Cardiac muscle cell (in vitro differentiated cells and primary cell): ENCODE results near the gene NPY5R. TPM values are rescaled to one million over a fixed set of nuclear protein-coding genes. Genes with fewer than 3 reads are reported as not detected.

Experiments
- DNase-seq, 2 donors: peaks; one replicate each; pipeline versions ENCODE4 v3.0.0 to v3.0.0-alpha.2; 2010 to 2017; ENCODE audit warnings: low read depth in 1 of 2, low spot score in 1 of 2
- H3K27ac ChIP-seq: fragments of 200-600 bp; sonication (generic); 2 replicates; pipeline ENCODE4 v1.5.1; 2016
- H3K27me3 ChIP-seq: fragments of 200-600 bp; sonication (generic); 2 replicates; pipeline ENCODE4 v1.6.0; 2016; ENCODE audit warnings: control low read depth
- H3K36me3 ChIP-seq: fragments of 200-600 bp; sonication (generic); 2 replicates; pipeline ENCODE4 v1.5.1; 2016; ENCODE audit warnings: control low read depth
- H3K4me1 ChIP-seq: fragments of 200-600 bp; sonication (generic); 2 replicates; pipeline ENCODE4 v1.8.1; 2017; ENCODE audit warnings: low read depth, mild to moderate bottlenecking, mixed run types
- H3K4me3 ChIP-seq: fragments of 200-600 bp; sonication (generic); 2 replicates; pipeline ENCODE4 v1.5.1; 2016; ENCODE audit warnings: mild to moderate bottlenecking
- H3K9me3 ChIP-seq: fragments of 200-600 bp; sonication (generic); 2 replicates; pipeline ENCODE4 v1.5.1; 2017; ENCODE audit warnings: low read depth, mild to moderate bottlenecking, control low read depth
- polyA plus RNA-seq: library from polyadenylated mRNA; unstranded; fragments of >200 nt; fragmentation: Nextera tagmentation; extraction: Ambion mirVana; gene quantifications from 2 replicates; pipeline ENCODE4 v1.2.1, GENCODE V29; 2016
- total RNA-seq: library from RNA; depleted of rRNA; stranded (reverse); fragments of >200 nt; gene quantifications from 2 replicates; pipeline ENCODE4 v1.2.3, GENCODE V29; 2016
- TF ChIP-seq, protein P1 (sequence below): IDR thresholded peaks from 2 replicates; pipeline ENCODE4 v1.5.1; 2012; ENCODE audit warnings: low read depth, mild to moderate bottlenecking, low read length

Gene NPY5R
- total and polyA plus RNA-seq, 2 experiments from 2014 or later, result 6.9 to 15.2 TPM

DNA sequence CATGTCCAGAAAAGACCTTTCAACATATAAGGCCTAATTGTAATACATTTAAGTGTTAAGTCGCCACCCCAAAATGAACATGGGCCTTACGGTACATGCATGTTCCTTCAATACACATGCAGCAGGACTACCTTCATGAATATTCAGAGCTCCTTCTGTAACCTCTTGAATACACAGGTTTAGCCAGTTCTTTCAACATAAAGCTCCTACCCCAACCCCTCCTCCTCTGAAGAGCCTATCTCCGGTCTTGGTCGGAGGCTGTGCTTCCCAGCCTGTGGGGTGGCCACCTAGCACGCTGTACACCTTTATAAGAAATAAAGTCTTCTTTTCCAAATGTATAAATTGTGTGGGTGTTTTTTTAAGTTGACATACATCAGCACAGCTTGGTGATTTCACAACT, 28.3 kb downstream of the NPY5R start:
- H3K36me3 ChIP-seq, result no peaks in the 10 kb centered on the region
- TF ChIP-seq, protein P1, sequence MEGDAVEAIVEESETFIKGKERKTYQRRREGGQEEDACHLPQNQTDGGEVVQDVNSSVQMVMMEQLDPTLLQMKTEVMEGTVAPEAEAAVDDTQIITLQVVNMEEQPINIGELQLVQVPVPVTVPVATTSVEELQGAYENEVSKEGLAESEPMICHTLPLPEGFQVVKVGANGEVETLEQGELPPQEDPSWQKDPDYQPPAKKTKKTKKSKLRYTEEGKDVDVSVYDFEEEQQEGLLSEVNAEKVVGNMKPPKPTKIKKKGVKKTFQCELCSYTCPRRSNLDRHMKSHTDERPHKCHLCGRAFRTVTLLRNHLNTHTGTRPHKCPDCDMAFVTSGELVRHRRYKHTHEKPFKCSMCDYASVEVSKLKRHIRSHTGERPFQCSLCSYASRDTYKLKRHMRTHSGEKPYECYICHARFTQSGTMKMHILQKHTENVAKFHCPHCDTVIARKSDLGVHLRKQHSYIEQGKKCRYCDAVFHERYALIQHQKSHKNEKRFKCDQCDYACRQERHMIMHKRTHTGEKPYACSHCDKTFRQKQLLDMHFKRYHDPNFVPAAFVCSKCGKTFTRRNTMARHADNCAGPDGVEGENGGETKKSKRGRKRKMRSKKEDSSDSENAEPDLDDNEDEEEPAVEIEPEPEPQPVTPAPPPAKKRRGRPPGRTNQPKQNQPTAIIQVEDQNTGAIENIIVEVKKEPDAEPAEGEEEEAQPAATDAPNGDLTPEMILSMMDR, result no peak
- H3K27me3 ChIP-seq, result no peaks in the 10 kb centered on the region
- H3K9me3 ChIP-seq, result no peaks in the 10 kb centered on the region
- no peaks in the 10 kb centered on the region for H3K4me1 ChIP-seq
- no peak overlapping the region for H3K27ac ChIP-seq
- H3K4me3 ChIP-seq, result no peak overlapping the region
- no peak for DNase-seq

DNA sequence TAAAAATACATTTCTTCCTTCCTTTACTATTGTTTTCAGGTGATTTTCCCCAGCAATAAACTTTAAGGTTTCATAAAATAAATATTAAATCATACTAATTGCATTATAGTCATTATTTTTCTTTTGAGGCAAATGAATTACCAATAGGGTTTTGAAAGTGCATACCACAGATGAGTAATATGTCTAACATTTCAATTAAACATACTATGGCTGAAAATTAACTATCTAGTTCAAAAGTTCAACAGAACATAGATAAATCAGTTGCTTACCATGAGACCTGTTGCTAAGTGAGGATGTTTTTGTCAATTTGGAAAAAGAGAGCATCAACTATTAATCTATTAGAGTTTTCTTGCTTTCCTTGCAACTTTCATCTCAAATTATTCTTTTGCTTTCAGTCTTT, 35.0 kb downstream of the NPY5R start:
- TF ChIP-seq, protein P1, result no peak
- Histone ChIP-seq H3K27me3 (no peaks in the 10 kb centered on the region), H3K27ac (no peak overlapping the region), H3K4me3 (no peak overlapping the region), H3K9me3 (no peaks in the 10 kb centered on the region), H3K4me1 (no peaks in the 10 kb centered on the region), H3K36me3 (no peaks in the 10 kb centered on the region)
- no peak for DNase-seq

DNA sequence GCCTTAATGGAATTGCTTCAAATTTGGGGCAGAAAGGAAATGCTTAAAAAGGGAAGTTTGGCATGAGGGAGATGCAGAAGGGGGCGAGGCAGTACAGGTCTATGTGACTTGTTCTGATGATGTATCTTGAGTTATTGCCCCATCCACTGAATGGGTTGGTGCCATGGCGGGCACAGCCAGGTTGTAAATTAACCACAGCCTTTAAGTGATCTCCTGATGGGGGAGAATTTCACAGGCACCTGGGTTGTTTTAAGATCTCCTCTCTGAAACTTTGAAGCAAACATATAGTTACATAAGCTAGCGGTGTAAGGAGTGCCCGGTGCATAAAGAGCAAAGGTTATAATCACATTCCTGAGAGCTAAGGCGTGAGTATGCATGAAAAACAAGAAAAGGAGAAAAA, 37.0 kb downstream of the NPY5R start:
- no peak overlapping the region for H3K27ac ChIP-seq
- no peak for DNase-seq
- H3K9me3 ChIP-seq, result no peaks in the 10 kb centered on the region
- no peaks in the 10 kb centered on the region for H3K27me3 ChIP-seq
- no peaks in the 10 kb centered on the region for H3K36me3 ChIP-seq
- no peaks in the 10 kb centered on the region for H3K4me1 ChIP-seq
- H3K4me3 ChIP-seq, result no peak overlapping the region
- TF ChIP-seq, protein P1, result no peak

DNA sequence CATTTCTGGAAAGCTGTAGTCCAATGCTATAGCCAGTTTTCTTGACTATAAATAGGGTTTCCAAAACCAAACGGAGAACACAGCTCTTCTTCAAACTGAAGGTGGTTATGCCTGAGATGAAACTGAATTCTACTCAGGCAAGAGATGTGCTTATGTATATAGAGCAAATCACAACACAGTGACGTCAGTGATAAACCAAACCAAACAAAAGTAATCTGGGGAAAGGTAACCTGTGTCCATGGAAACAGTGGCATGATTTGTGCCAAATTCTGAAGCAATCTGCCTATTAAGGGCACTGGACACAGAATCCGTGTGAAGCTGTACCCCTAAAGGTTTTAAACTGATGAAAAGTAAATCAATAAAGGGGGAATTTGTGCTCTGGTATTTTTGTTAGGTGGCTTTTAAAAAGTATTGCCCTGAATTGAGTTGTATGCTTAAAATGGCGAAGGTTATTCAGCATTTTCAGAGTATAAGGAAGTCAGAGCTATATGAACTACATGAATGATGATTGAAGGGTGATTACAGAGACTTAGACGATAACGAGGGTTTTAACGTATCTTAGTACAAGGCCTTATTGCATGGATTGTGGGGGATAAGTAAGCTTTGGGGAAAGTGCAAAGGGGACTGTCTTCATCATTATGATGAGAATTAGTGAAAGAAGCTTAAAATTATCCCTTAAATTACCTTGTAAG, 38.6 kb downstream of the NPY5R start:
- H3K4me3 ChIP-seq, result no peak overlapping the region
- TF ChIP-seq, protein P1, result no peak
- H3K9me3 ChIP-seq, result no peaks in the 10 kb centered on the region
- H3K27ac ChIP-seq, result no peak overlapping the region
- H3K4me1 ChIP-seq, result no peaks in the 10 kb centered on the region
- no peaks in the 10 kb centered on the region for H3K27me3 ChIP-seq
- no peaks in the 10 kb centered on the region for H3K36me3 ChIP-seq
- no peak for DNase-seq

DNA sequence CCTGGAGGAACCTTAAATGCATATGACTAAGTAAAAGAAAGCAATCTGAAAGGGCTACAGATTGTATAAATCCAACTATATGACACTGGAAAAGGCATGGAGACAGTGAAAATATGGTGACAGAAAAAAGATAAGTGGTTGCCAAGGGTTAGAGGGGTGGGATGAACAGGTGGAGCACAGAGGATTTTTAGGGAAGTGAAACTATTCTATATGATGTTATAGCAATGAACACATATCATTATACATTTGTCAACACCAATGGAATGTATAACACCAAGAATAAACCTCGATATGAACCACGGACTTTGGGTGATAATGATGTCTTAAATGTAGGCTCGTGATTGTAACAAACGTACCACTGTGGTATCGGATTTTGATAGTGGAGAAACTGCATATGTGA, 40.7 kb downstream of the NPY5R start:
- Histone ChIP-seq H3K27ac (no peak overlapping the region), H3K27me3 (no peaks in the 10 kb centered on the region), H3K9me3 (no peaks in the 10 kb centered on the region), H3K36me3 (no peaks in the 10 kb centered on the region), H3K4me3 (no peak overlapping the region), H3K4me1 (no peaks in the 10 kb centered on the region)
- TF ChIP-seq, protein P1, result no peak
- DNase-seq, result no peak
